Upper lobe of left lung (tissue), 6 donors: Measurements from ENCODE around the gene ZNF287. TPM values are rescaled to one million over a fixed set of nuclear protein-coding genes. Genes with fewer than 3 reads are reported as not detected.

Experiments
- ATAC-seq, 2 donors: fragments of 200-7000 bp; cut with Tn5 transposase; one replicate each; pipeline ENCODE4 v1.9.1; 2022; ENCODE audit warnings: mild to moderate bottlenecking in 2 of 2, moderate library complexity in 2 of 2; ENCODE audit not compliant: low FRiP score in 2 of 2
- DNase-seq, 2 donors: peaks; one replicate each; pipeline ENCODE4 v3.0.0-alpha.2; 2019 to 2020
- H3K27ac ChIP-seq, 4 donors: fragments of 200-600 bp; sonication (generic); one replicate each; pipeline ENCODE4 v1.5.1; 2016 to 2019
- H3K27me3 ChIP-seq, 4 donors: fragments of 200-600 bp; sonication (generic); one replicate each; pipeline ENCODE4 v1.5.1; 2017 to 2019
- H3K36me3 ChIP-seq, 4 donors: fragments of 200-600 bp; sonication (generic); one replicate each; pipeline ENCODE4 v1.5.1; 2016 to 2019
- H3K4me1 ChIP-seq, 4 donors: fragments of 200-600 bp; sonication (generic); one replicate each; pipeline ENCODE4 v1.5.1; 2018 to 2019
- H3K4me3 ChIP-seq, 4 donors: fragments of 200-600 bp; sonication (generic); one replicate each; pipeline ENCODE4 v1.5.1; 2017 to 2019; ENCODE audit warnings: mild to moderate bottlenecking in 2 of 4, moderate library complexity in 1 of 4
- H3K9me3 ChIP-seq, 4 donors: fragments of 200-600 bp; sonication (generic); one replicate each; pipeline ENCODE4 v1.5.1; 2018 to 2019
- EP300 ChIP-seq, 4 donors: sonication (generic); formaldehyde crosslinking; IDR thresholded peaks; one replicate each; pipeline ENCODE4 v1.5.1; 2017; ENCODE audit warnings: antibody characterized with exemption in 4 of 4, control low read depth in 2 of 4
- POLR2A ChIP-seq, 4 donors: fragments of 450-650 bp; IDR thresholded peaks; one replicate each; pipeline ENCODE4 v1.5.1; 2016 to 2017; ENCODE audit warnings: antibody characterized with exemption in 4 of 4, mild to moderate bottlenecking in 2 of 4
- POLR2AphosphoS5 ChIP-seq, 2 donors: sonication (generic); formaldehyde crosslinking; IDR thresholded peaks; one replicate each; pipeline ENCODE4 v1.5.1; 2017; ENCODE audit warnings: antibody characterized with exemption in 2 of 2
- WGBS, 2 donors: methylation state at CpG; one replicate each; pipeline ENCODE4 v1.1.5; 2017 to 2018; 5-methylcytosine and 5-hydroxymethylcytosine counted together
- total RNA-seq, 6 donors: library from RNA; depleted of rRNA in 4 of 6; stranded (reverse); fragments of >200 nt in 4 of 6; gene quantifications; one replicate each; pipeline versions ENCODE4 v1.1.0 to v1.2.1, GENCODE V29; 2016 to 2021
- TF ChIP-seq, protein P1 (sequence below), 6 experiments: fragments of 450-650 bp in 4 of 6; fragments of 200-600 bp in 2 of 6; sonication (generic) in 2 of 6; IDR thresholded peaks; one replicate each; pipeline ENCODE4 v1.5.1; 2016 to 2019; ENCODE audit warnings: antibody characterized with exemption in 6 of 6
- donor health status: DM: no; HTN: no; CAD: no; lungs with moderate emphysema.
- donor health status: DM: no; HTN: yes; CAD: no; lungs with severe emphysema.

The ZNF287 gene
- total RNA-seq, 6 donors from 2014 or later, result 0.22 to 6.5 (median 3.7) TPM

DNA sequence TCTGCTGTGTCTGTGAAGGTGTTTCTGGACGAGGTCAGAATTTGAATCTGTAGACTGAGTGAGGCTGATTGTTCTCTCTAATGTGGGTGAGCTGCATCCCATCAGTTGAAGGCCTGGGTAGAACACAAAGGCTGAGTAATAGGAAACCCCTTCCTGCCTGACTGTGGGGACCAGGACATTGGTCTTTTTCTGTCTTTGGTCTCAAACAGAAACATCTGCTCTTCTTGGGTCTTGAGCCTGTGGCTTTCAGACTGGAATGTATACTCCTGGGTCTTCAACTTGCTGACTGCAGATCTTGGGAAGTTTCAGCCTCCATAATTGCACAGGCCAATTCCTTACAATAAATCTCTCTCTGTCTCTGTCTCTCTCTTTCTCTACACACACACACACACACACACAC is 57.4 kb downstream of the ZNF287 start:
- TF ChIP-seq POLR2A (IDR thresholded peaks at IDR 0.05) (no peak), POLR2AphosphoS5 (IDR thresholded peaks at IDR 0.05) (no peak), EP300 (IDR thresholded peaks at IDR 0.05) (no peak)
- TF ChIP-seq, protein P1, sequence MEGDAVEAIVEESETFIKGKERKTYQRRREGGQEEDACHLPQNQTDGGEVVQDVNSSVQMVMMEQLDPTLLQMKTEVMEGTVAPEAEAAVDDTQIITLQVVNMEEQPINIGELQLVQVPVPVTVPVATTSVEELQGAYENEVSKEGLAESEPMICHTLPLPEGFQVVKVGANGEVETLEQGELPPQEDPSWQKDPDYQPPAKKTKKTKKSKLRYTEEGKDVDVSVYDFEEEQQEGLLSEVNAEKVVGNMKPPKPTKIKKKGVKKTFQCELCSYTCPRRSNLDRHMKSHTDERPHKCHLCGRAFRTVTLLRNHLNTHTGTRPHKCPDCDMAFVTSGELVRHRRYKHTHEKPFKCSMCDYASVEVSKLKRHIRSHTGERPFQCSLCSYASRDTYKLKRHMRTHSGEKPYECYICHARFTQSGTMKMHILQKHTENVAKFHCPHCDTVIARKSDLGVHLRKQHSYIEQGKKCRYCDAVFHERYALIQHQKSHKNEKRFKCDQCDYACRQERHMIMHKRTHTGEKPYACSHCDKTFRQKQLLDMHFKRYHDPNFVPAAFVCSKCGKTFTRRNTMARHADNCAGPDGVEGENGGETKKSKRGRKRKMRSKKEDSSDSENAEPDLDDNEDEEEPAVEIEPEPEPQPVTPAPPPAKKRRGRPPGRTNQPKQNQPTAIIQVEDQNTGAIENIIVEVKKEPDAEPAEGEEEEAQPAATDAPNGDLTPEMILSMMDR (IDR thresholded peaks at IDR 0.05), result no peak

GRCh38 chr17:16507918-16508533 is 61.0 kb downstream of the ZNF287 start:
- ATAC-seq, result no peak
- TF ChIP-seq POLR2A (IDR thresholded peaks at IDR 0.05) (no peak), POLR2AphosphoS5 (IDR thresholded peaks at IDR 0.05) (no peak), EP300 (IDR thresholded peaks at IDR 0.05) (no peak)
- TF ChIP-seq, protein P1 (IDR thresholded peaks at IDR 0.05), result no peak

More for the DNA sequence above, 57.4 kb downstream of the ZNF287 start:
- WGBS, 2 donors, result 78 to 86% methylated on average over 1 of the region's 1 CpG
- ATAC-seq (no peak), DNase-seq (no peak)
- Histone ChIP-seq H3K4me1 (peaks cover 0 to 4% (median 3%) of the 10 kb centered on the region in 4 donors), H3K4me3 (no peak overlapping the region), H3K27me3 (no peaks in the 10 kb centered on the region), H3K9me3 (no peaks in the 10 kb centered on the region), H3K36me3 (no peaks in the 10 kb centered on the region), H3K27ac (no peak overlapping the region)

GRCh38 chr17:16506188-16506587 is 62.8 kb downstream of the ZNF287 start:
- no peak for DNase-seq
- WGBS, 2 donors, result 82 to 86% methylated on average over 3 of the region's 3 CpGs
- no peaks in the 10 kb centered on the region for H3K27me3 ChIP-seq
- TF ChIP-seq EP300 (IDR thresholded peaks at IDR 0.05) (no peak), POLR2AphosphoS5 (IDR thresholded peaks at IDR 0.05) (no peak), POLR2A (IDR thresholded peaks at IDR 0.05) (no peak)
- TF ChIP-seq, protein P1 (IDR thresholded peaks at IDR 0.05), result no peak
- H3K4me3 ChIP-seq, result no peak overlapping the region
- no peaks in the 10 kb centered on the region for H3K36me3 ChIP-seq
- no peak for ATAC-seq
- H3K4me1 ChIP-seq, result peaks cover 0 to 4% (median 0%) of the 10 kb centered on the region in 4 donors
- no peak overlapping the region for H3K27ac ChIP-seq
- H3K9me3 ChIP-seq, result no peaks in the 10 kb centered on the region

More at GRCh38 chr17:16507918-16508533, 61.0 kb downstream of the ZNF287 start:
- peak in 1 of 2 donors; percentile 42 for DNase-seq
- WGBS, 2 donors, result 61 to 82% methylated on average over 8 of the region's 8 CpGs
- no peaks in the 10 kb centered on the region for H3K36me3 ChIP-seq
- H3K4me1 ChIP-seq, result peaks cover 0 to 4% (median 0%) of the 10 kb centered on the region in 4 donors
- H3K27ac ChIP-seq, result no peak overlapping the region
- no peaks in the 10 kb centered on the region for H3K27me3 ChIP-seq
- H3K4me3 ChIP-seq, result no peak overlapping the region
- no peaks in the 10 kb centered on the region for H3K9me3 ChIP-seq

DNA sequence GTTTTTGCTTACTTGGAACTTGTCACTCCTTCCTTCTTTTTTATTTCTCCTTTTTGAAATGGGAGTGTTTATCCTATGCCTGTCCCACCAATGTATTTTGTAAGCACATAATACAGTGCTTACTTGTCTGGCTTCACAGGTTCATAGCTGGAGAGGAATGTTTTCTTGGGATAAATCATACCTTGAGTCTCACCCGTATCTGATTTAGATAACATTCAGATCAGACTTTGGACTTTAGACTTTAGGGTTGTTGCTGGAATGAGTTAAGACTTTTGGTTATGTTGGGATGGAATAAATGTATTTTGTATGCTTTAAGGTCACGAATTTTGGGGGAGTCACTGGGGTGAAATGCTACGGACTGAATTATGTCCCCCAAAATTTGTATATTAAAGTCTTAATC is 64.0 kb downstream of the ZNF287 start:
- no peak overlapping the region for H3K4me3 ChIP-seq
- no peaks in the 10 kb centered on the region for H3K36me3 ChIP-seq
- H3K4me1 ChIP-seq, result peaks cover 0 to 4% (median 0%) of the 10 kb centered on the region in 4 donors
- H3K27ac ChIP-seq, result no peak overlapping the region
- DNase-seq, result no peak
- ATAC-seq, result no peak
- TF ChIP-seq POLR2A (IDR thresholded peaks at IDR 0.05), result no peak
- no peak for TF ChIP-seq EP300 (IDR thresholded peaks at IDR 0.05)
- no peak for TF ChIP-seq POLR2AphosphoS5 (IDR thresholded peaks at IDR 0.05)
- TF ChIP-seq, protein P1 (IDR thresholded peaks at IDR 0.05), result no peak
- H3K9me3 ChIP-seq, result no peaks in the 10 kb centered on the region
- no peaks in the 10 kb centered on the region for H3K27me3 ChIP-seq
- 65 to 93% methylated on average over 3 of the region's 3 CpGs for WGBS, 2 donors

Other genes starting within 250 kb of the ZNF287 start
- gene CENPV, start 215.7 kb downstream of the ZNF287 start, total RNA-seq, result 10 to 100 TPM in 4 of 6 donors, 1 to 10 TPM in 2; 3.4 to 30.4 (median 11.1) TPM
- gene UBB, start 188.1 kb downstream of the ZNF287 start, total RNA-seq, result 1,000 to 10,000 TPM in 3 of 6 donors, 100 to 1,000 TPM in 3; 281 to 1,666 (median 998) TPM
- gene TRPV2, start 153.6 kb downstream of the ZNF287 start, total RNA-seq, result 100 to 1,000 TPM in 2 of 6 donors, 10 to 100 TPM in 4; 33.4 to 127 (median 48.6) TPM
- gene LRRC75A, start 77.0 kb downstream of the ZNF287 start, total RNA-seq, result 1 to 10 TPM; 2.1 to 7.3 (median 5.2) TPM
- 1 to 10 TPM; 1.4 to 6.0 (median 3.7) TPM for gene ZNF624, start 84.6 kb upstream of the ZNF287 start, total RNA-seq
- gene CCDC144A, start 121.0 kb upstream of the ZNF287 start, total RNA-seq, result 10 to 100 TPM in 1 of 6 donors, 1 to 10 TPM in 5; 1.1 to 16.9 (median 7.6) TPM